K562 (cell line): ENCODE data around the gene CACYBP. TPM values are rescaled to one million over a fixed set of nuclear protein-coding genes. Genes with fewer than 3 reads are reported as not detected.

Experiments used
- ATAC-seq: fragments of 200-7000 bp; cut with Tn5 transposase; 3 replicates; pipeline ENCODE4 v1.9.1; 2020; ENCODE audit warnings: moderate library complexity
- BruUV-seq: library from RNA; stranded (reverse); fragments of 400-500 nt; replicated peaks from 2 replicates; lab custom pipeline; 2021; lab: Mats Ljungman, UMichigan
- CTCF ChIA-PET: fragments of 300-600 bp; formaldehyde crosslinking; extraction: SDS; loops from one replicate; lab custom pipeline; 2021; ENCODE audit warnings: low intra/inter-chr PET ratio; lab: Yijun Ruan, JAX
- POLR2A ChIA-PET: fragments of 300-600, 350-650 bp; sonication (Branson Sonifier 250); formaldehyde crosslinking; extraction: SDS; loops from one replicate; lab custom pipeline; 2021; ENCODE audit warnings: antibody characterized with exemption, inconsistent platforms; lab: Yijun Ruan, JAX
- DNase-seq, 4 experiments: peaks; one replicate each; pipeline versions ENCODE4 v3.0.0 to v3.0.0-alpha.2; 2011 to 2018; ENCODE audit warnings: low spot score in 3 of 4, mixed read lengths in 3 of 4; ENCODE audit errors: extremely low read depth in 1 of 4
- FAIRE-seq: peaks from 2 replicates; lab custom pipeline; 2011; peaks lifted over from hg19 to GRCh38; lab: Jason Lieb, UNC
- H2AFZ ChIP-seq: 2 replicates; pipeline ENCODE4 v1.6.0; 2011; ENCODE audit warnings: low read depth, low read length, control low read depth, inconsistent platforms
- H3K27ac ChIP-seq: fragments of 200-600 bp; 3 replicates; pipeline ENCODE4 v1.8.0; 2011; ENCODE audit warnings: low read depth, mild to moderate bottlenecking, control low read depth, inconsistent platforms, low read length, moderate library complexity, mixed read lengths; ENCODE audit errors: extremely low read depth
- H3K27me3 ChIP-seq, 2 experiments: fragments of 300-600 bp in 1 of 2; 2 replicates in 1 of 2; 3 replicates in 1 of 2; pipeline versions ENCODE4 v1.6.0 to v1.8.0; 2011; ENCODE audit warnings: inconsistent platforms in 2 of 2, low read length in 2 of 2, mild to moderate bottlenecking in 1 of 2, mixed read lengths in 1 of 2, moderate library complexity in 1 of 2; ENCODE audit not compliant: control insufficient read depth in 2 of 2, insufficient read depth in 2 of 2
- H3K36me3 ChIP-seq: fragments of 300-600 bp; 3 replicates; pipeline ENCODE4 v1.8.0; 2011; ENCODE audit warnings: mild to moderate bottlenecking, low read length, inconsistent platforms; ENCODE audit not compliant: control insufficient read depth, insufficient read depth
- H3K4me1 ChIP-seq, 2 experiments: fragments of 200-600 bp in 1 of 2; replicated peaks in 1 of 2; 2 replicates in 1 of 2; 3 replicates in 1 of 2; pipeline versions ENCODE4 v1.5.1 to v1.8.0; 2011; ENCODE audit warnings: inconsistent platforms in 2 of 2, low read length in 2 of 2, mild to moderate bottlenecking in 1 of 2, mixed read lengths in 1 of 2, moderate library complexity in 1 of 2; ENCODE audit not compliant: control insufficient read depth in 2 of 2, insufficient read depth in 2 of 2
- H3K4me2 ChIP-seq: 2 replicates; pipeline ENCODE4 v1.6.1; 2011; ENCODE audit warnings: low read length, control low read depth, inconsistent platforms, mixed read lengths; ENCODE audit not compliant: insufficient read depth
- H3K4me3 ChIP-seq: fragments of 200-600 bp; sonication (generic), shearing (Covaris generic); 2 replicates; pipeline ENCODE4 v1.5.1; 2016; ENCODE audit warnings: control low read depth, inconsistent platforms
- H3K79me2 ChIP-seq: fragments of 200-600 bp; 3 replicates; pipeline ENCODE4 v1.8.0; 2011; ENCODE audit warnings: low read length, inconsistent platforms; ENCODE audit not compliant: control insufficient read depth, insufficient read depth
- H3K9ac ChIP-seq, 2 experiments: 2 replicates each; pipeline versions ENCODE4 v1.6.0 to v1.6.1; 2011; ENCODE audit warnings: low read depth in 2 of 2, low read length in 2 of 2, control low read depth in 1 of 2, inconsistent platforms in 1 of 2, mild to moderate bottlenecking in 1 of 2, mixed read lengths in 1 of 2; ENCODE audit not compliant: insufficient read depth in 1 of 2
- H3K9me1 ChIP-seq: one replicate; pipeline ENCODE4 v1.6.0; 2011; ENCODE audit warnings: inconsistent platforms, mild to moderate bottlenecking, low read length, moderate library complexity; ENCODE audit not compliant: control insufficient read depth, insufficient read depth
- H3K9me3 ChIP-seq: replicated peaks from 2 replicates; pipeline ENCODE4 v1.5.1; 2011; ENCODE audit warnings: low read depth, low read length, inconsistent platforms; ENCODE audit not compliant: control insufficient read depth, insufficient read depth
- H4K20me1 ChIP-seq: replicated peaks from 2 replicates; pipeline ENCODE4 v1.6.1; 2011; ENCODE audit warnings: low read length, inconsistent platforms, mixed read lengths; ENCODE audit not compliant: control insufficient read depth, insufficient read depth
- CHCHD3 ChIP-seq: fragments of 250-450 bp; sonication (Bioruptor Pico); IDR thresholded peaks from 2 replicates; pipeline ENCODE4 v2.1.2; 2022; ENCODE audit warnings: mild to moderate bottlenecking
- COPS2 ChIP-seq: fragments of 450-650 bp; conservative IDR thresholded peaks from 2 replicates; pipeline ENCODE4 v1.6.1; 2016; ENCODE audit warnings: mild to moderate bottlenecking, moderate library complexity
- E2F3 ChIP-seq: fragments of 250-450 bp; sonication (Bioruptor Pico); IDR thresholded peaks from 2 replicates; pipeline ENCODE4 v1.4.0; 2020; ENCODE audit warnings: mild to moderate bottlenecking
- MAFK ChIP-seq: IDR thresholded peaks from 2 replicates; pipeline ENCODE4 v1.6.1; 2011; ENCODE audit warnings: low read length, improper control_type of control experiment
- MCM7 ChIP-seq, 2 experiments: fragments of 450-650 bp; IDR thresholded peaks; 2 replicates each; pipeline ENCODE4 v1.6.1; 2016 to 2018
- MED1 ChIP-seq: sonication (generic); formaldehyde crosslinking; IDR thresholded peaks from 2 replicates; pipeline ENCODE4 v1.8.1; 2023; ENCODE audit warnings: missing genetic modification reagents, borderline replicate concordance
- MNT ChIP-seq, 2 experiments: fragments of 450-650 bp; conservative IDR thresholded peaks; 2 replicates each; pipeline ENCODE4 v1.6.1; 2017; ENCODE audit warnings: mild to moderate bottlenecking in 2 of 2, moderate library complexity in 2 of 2
- NR2C1 ChIP-seq, 2 experiments: fragments of 450-650 bp; IDR thresholded peaks; 2 replicates each; pipeline ENCODE4 v1.6.1; 2017; ENCODE audit warnings: mild to moderate bottlenecking in 2 of 2, antibody characterized with exemption in 1 of 2, inconsistent platforms in 1 of 2, missing compliant biosample characterization in 1 of 2, missing genetic modification characterization in 1 of 2
- PHF20 ChIP-seq: fragments of 450-650 bp; IDR thresholded peaks from 2 replicates; pipeline ENCODE4 v1.6.1; 2018; ENCODE audit not compliant: partially characterized antibody
- SMARCA4 ChIP-seq: fragments of 450-650 bp; IDR thresholded peaks from 2 replicates; pipeline ENCODE4 v1.6.1; 2016
- ZKSCAN3 ChIP-seq: fragments of 250-450 bp; sonication (Bioruptor Pico); IDR thresholded peaks from 2 replicates; pipeline ENCODE4 v1.4.0; 2020
- ZNF133 ChIP-seq: fragments of 250-450 bp; sonication (Bioruptor Pico); IDR thresholded peaks from 2 replicates; pipeline ENCODE4 v1.4.0; 2020; ENCODE audit warnings: mild to moderate bottlenecking
- ZNF165 ChIP-seq: fragments of 250-450 bp; sonication (Bioruptor Pico); IDR thresholded peaks from 2 replicates; pipeline ENCODE4 v1.4.0; 2020; ENCODE audit warnings: borderline replicate concordance
- in situ Hi-C: fragments of 300-500 bp; cut with MboI; formaldehyde crosslinking; loops from 4 replicates; pipeline ENCODE4 v1.15.0; 2018; ENCODE audit warnings: inconsistent platforms, mixed read lengths
- intact Hi-C: fragments of 100-400 bp; cut with micrococcal nuclease; formaldehyde crosslinking; loops from 2 replicates; pipeline ENCODE4 v1.14.2; 2022
- polyA plus RNA-seq, 8 experiments: library from polyadenylated mRNA; depleted of rRNA in 4 of 8; stranded (reverse) in 5 of 8; unstranded in 3 of 8; fragments of >200 nt; fragmentation: Nextera tagmentation in 2 of 8; fragmentation: Illumina TruSeq in 1 of 8; extraction: Ambion mirVana in 2 of 8; extraction: Trizol in 1 of 8; gene quantifications; 2 replicates each; pipeline versions ENCODE4 v1.2.1 to v1.2.3, GENCODE V29; 2011 to 2014; ENCODE audit warnings: inconsistent platforms in 1 of 8, missing spikeins in 1 of 8
- total RNA-seq, 7 experiments: library from RNA; depleted of rRNA in 6 of 7; stranded (reverse); fragments of >200 nt in 6 of 7; fragmentation: Illumina TruSeq in 2 of 7; extraction: Trizol in 2 of 7; gene quantifications; 2 replicates each; pipeline versions ENCODE4 v1.2.1 to v1.2.3, GENCODE V29; 2011 to 2021; ENCODE audit warnings: low replicate concordance in 1 of 7
- TF ChIP-seq, protein P1 (sequence below): sonication (generic); formaldehyde crosslinking; IDR thresholded peaks from 2 replicates; pipeline ENCODE4 v1.8.1; 2023; ENCODE audit warnings: mild to moderate bottlenecking, missing genetic modification reagents
- TF ChIP-seq, protein P2 (sequence below): fragments of 450-650 bp; formaldehyde crosslinking; IDR thresholded peaks from 2 replicates; pipeline ENCODE4 v1.4.0; 2020; ENCODE audit warnings: mild to moderate bottlenecking, moderate library complexity

The CACYBP gene
- total and polyA plus RNA-seq, 9 of the 15 experiments (the other 6 are each of a cell fraction or from before 2014, with no cell fraction given) = 147 to 1,576 (median 488) TPM

- TF ChIP-seq SMARCA4 (peak; percentile 68; the same call in 1 of the 2 replicates), MAFK (peak; percentile 19; the same call in 1 of the 2 replicates)
Measured at GRCh38 chr1:174976436-174977108, 23.2 kb upstream of the CACYBP start (continued).

DNA sequence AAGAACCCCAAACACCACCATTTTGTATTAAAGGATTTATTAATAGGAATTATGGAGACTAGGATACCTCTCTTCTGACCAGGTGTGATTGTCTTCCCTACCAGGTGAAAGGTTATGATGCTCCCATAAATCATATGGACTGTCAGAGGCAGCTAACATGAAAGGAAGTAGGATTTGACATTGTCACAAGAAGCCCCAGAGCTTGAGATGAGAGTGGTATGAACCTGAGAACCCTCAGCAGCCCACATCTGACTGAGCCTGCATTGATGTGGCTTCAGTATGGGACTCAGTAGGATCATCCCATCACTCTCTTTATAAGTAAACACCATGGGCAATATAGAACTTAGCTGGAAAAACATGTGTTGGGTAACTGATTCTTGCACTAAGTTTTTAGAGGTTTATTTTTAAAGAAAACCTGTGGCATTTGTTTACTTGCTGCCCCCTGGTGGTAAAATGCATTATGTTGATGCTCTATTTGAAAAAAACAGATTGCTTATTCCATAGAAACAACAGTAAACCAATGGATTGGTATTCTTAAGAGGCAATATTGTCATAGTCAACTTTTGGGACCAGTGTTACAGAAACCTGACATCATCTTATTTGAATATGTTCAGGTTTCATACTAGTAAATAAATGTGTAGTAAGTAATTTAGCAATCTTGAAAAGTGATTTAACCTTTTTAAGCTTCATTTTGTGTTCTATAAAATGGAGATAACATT lies 16.6 kb upstream of the CACYBP start:
- Histone ChIP-seq H3K79me2 (no peaks in the 10 kb centered on the region), H3K36me3 (peaks cover 26% of the 10 kb centered on the region), H3K4me2 (no peak overlapping the region), H3K9ac (no peak overlapping the region), H3K9me3 (no peaks in the 10 kb centered on the region; the same call in 1 of the 2 replicates), H3K9me1 (no peaks in the 10 kb centered on the region), H3K27me3 (no peaks in the 10 kb centered on the region), H2AFZ (no peak overlapping the region), H4K20me1 (no peaks in the 10 kb centered on the region), H3K4me1 (no peaks in the 10 kb centered on the region), H3K4me3 (no peak overlapping the region), H3K27ac (no peak overlapping the region)
- in situ Hi-C loops (loop anchor here (10.0 to 25.0 kb wide), 2 partner anchors 98 to 721 kb away; no protein-coding TSS in a partner anchor), intact Hi-C loops (loop anchor here (1.0 kb wide), 2 partner anchors 100 to 213 kb away; no protein-coding TSS in a partner anchor)
- POLR2A ChIA-PET = interaction anchor here (0.8 to 7.5 kb wide), 3 partner anchors 10 to 17 kb away, joined by 3 to 60 read pairs (median 3); partner anchors contain the start of gene CACYBP
- CTCF ChIA-PET = interaction anchor here (1.1 to 2.3 kb wide), 2 partner anchors 115 to 214 kb away, joined by 3 to 59 read pairs; no protein-coding TSS in a partner anchor
- BruUV-seq = no TSS peak
- peak; percentile 43 to 74 (median 48) for DNase-seq
- FAIRE-seq = peak; percentile 71
- peak; percentile 43; the same call in 2 of the 3 replicates for ATAC-seq
- TF ChIP-seq ZNF133 (CRISPR knock-in tag) = no peak
- no peak for TF ChIP-seq ZNF165
- 0 out of 4 replicates have a peak, but pooled peaks have one; percentile 12 to 20 for TF ChIP-seq MNT (conservative IDR thresholded peaks at IDR 0.05)
- TF ChIP-seq PHF20 = no peak
- TF ChIP-seq ZKSCAN3 (CRISPR knock-in tag) = no peak
- TF ChIP-seq MED1 (CRISPR knock-in tag) = no peak
- TF ChIP-seq, protein P1, sequence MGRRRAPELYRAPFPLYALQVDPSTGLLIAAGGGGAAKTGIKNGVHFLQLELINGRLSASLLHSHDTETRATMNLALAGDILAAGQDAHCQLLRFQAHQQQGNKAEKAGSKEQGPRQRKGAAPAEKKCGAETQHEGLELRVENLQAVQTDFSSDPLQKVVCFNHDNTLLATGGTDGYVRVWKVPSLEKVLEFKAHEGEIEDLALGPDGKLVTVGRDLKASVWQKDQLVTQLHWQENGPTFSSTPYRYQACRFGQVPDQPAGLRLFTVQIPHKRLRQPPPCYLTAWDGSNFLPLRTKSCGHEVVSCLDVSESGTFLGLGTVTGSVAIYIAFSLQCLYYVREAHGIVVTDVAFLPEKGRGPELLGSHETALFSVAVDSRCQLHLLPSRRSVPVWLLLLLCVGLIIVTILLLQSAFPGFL (CRISPR knock-in tag) = 0 out of 2 replicates have a peak, but pooled peaks have one; percentile 26
- no peak for TF ChIP-seq E2F3
- TF ChIP-seq MCM7 (IDR thresholded peaks at IDR 0.05) = no peak
- TF ChIP-seq NR2C1 (IDR thresholded peaks at IDR 0.05) = no peak
- no peak for TF ChIP-seq NR2C1 (tag; IDR thresholded peaks at IDR 0.05)
- TF ChIP-seq, protein P2, sequence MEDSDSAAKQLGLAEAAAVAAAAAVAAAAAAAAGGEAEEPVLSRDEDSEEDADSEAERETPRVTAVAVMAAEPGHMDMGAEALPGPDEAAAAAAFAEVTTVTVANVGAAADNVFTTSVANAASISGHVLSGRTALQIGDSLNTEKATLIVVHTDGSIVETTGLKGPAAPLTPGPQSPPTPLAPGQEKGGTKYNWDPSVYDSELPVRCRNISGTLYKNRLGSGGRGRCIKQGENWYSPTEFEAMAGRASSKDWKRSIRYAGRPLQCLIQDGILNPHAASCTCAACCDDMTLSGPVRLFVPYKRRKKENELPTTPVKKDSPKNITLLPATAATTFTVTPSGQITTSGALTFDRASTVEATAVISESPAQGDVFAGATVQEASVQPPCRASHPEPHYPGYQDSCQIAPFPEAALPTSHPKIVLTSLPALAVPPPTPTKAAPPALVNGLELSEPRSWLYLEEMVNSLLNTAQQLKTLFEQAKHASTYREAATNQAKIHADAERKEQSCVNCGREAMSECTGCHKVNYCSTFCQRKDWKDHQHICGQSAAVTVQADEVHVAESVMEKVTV (CRISPR knock-in tag) = peak; percentile 68
- no peak for TF ChIP-seq CHCHD3 (CRISPR knock-in tag)
- no peak for TF ChIP-seq COPS2
